Lower leg skin (tissue), 4 donors: ENCODE measurements around the gene CPTP. TPM values are rescaled to one million over a fixed set of nuclear protein-coding genes. Genes with fewer than 3 reads are reported as not detected.

ENCODE experiments used
- DNase-seq, 2 donors: peaks; one replicate each; pipeline ENCODE4 v3.0.0-alpha.2; 2019; ENCODE audit warnings: low spot score in 2 of 2
- H3K4me3 ChIP-seq: fragments of 200-600 bp; sonication (generic); 2 replicates; pipeline ENCODE4 v1.5.1; 2017; ENCODE audit warnings: mild to moderate bottlenecking, low read depth; ENCODE audit not compliant: poor library complexity, severe bottlenecking
- CTCF ChIP-seq, 3 donors: fragments of 450-650 bp; IDR thresholded peaks; one replicate each; pipeline ENCODE4 v1.5.1; 2016; ENCODE audit warnings: antibody characterized with exemption in 3 of 3, mild to moderate bottlenecking in 3 of 3, moderate library complexity in 2 of 3
- POLR2A ChIP-seq, 2 donors: fragments of 450-650 bp; IDR thresholded peaks; one replicate each; pipeline ENCODE4 v1.6.1; 2016 to 2017; ENCODE audit warnings: antibody characterized with exemption in 2 of 2, mild to moderate bottlenecking in 1 of 2, moderate library complexity in 1 of 2
- WGBS, 2 donors: methylation state at CpG; one replicate each; pipeline ENCODE4 v1.1.5; 2018; 5-methylcytosine and 5-hydroxymethylcytosine counted together
- intact Hi-C: fragments of 100-400 bp; cut with DNase I; formaldehyde crosslinking; loops from one replicate; pipeline ENCODE4 v1.15.0; 2023; ENCODE audit warnings: low total_unique reads
- total RNA-seq, 4 donors: library from RNA; depleted of rRNA; stranded (reverse); fragments of >200 nt; gene quantifications; one replicate each; pipeline ENCODE4 v1.1.0, GENCODE V29; 2016

CPTP gene
- total RNA-seq, 4 donors from 2014 or later: 51.0 to 62.9 (median 57.4) TPM

- no peak overlapping the region for H3K4me3 ChIP-seq
- intact Hi-C loops: no loop called here
- 38 to 64% methylated on average over 40 to 41 of the region's 57 CpGs for WGBS, 2 donors
- no peak for DNase-seq
- TF ChIP-seq CTCF (IDR thresholded peaks at IDR 0.05) (no peak), POLR2A (IDR thresholded peaks at IDR 0.05) (no peak)
Measured at GRCh38 chr1:1332031-1332755, 7.6 kb downstream of the CPTP start.

GRCh38 chr1:1332774-1333480 is 8.3 kb downstream of the CPTP start:
- 45 to 71% methylated on average over 13 to 33 of the region's 48 CpGs for WGBS, 2 donors
- intact Hi-C loops: no loop called here
- no peak overlapping the region for H3K4me3 ChIP-seq
- no peak for DNase-seq
- TF ChIP-seq POLR2A (IDR thresholded peaks at IDR 0.05) (no peak), CTCF (IDR thresholded peaks at IDR 0.05) (no peak)

- 47 to 76% methylated on average over 17 to 35 of the region's 36 CpGs for WGBS, 2 donors
- no peak overlapping the region for H3K4me3 ChIP-seq
- no peak for TF ChIP-seq CTCF (IDR thresholded peaks at IDR 0.05)
- TF ChIP-seq POLR2A (IDR thresholded peaks at IDR 0.05): no peak
- intact Hi-C loops: no loop called here
- no peak for DNase-seq
Measured at GRCh38 chr1:1333551-1334241, 9.1 kb downstream of the CPTP start.

- no peak for TF ChIP-seq CTCF (IDR thresholded peaks at IDR 0.05)
- TF ChIP-seq POLR2A (IDR thresholded peaks at IDR 0.05): no peak
Measured at GRCh38 chr1:1334835-1335234, 10.2 kb downstream of the CPTP start.

GRCh38 chr1:1335283-1335682 is 10.7 kb downstream of the CPTP start:
- TF ChIP-seq CTCF (IDR thresholded peaks at IDR 0.05) (no peak), POLR2A (IDR thresholded peaks at IDR 0.05) (no peak)
- intact Hi-C loops: no loop called here
- no peak overlapping the region for H3K4me3 ChIP-seq
- DNase-seq: no peak
- 85% methylated on average over 16 of the region's 16 CpGs for WGBS, 2 donors

More at GRCh38 chr1:1334835-1335234, 10.2 kb downstream of the CPTP start:
- no peak for DNase-seq
- no peak overlapping the region for H3K4me3 ChIP-seq
- intact Hi-C loops: no loop called here
- 66 to 92% methylated on average over 5 to 9 of the region's 11 CpGs for WGBS, 2 donors
